ENCODE data around the gene NAGLU.

Gene NAGLU

GRCh38 chr17:42563143-42563509, 27.1 kb downstream of the NAGLU start:
- Histone ChIP-seq H3K4me3 (ENCODE audit: low read length) (peak overlapping the region; percentile 85), H3K4me2 (ENCODE audit: low read length) (peak overlapping the region; percentile 97), H3K9me3 (ENCODE audit: insufficient read depth, low read length) (no peaks in the 10 kb centered on the region), H3K9ac (ENCODE audit: low read length) (peak overlapping the region; percentile 87), H3K36me3 (replicated peaks; ENCODE audit: low read depth, low read length) (peaks cover 17% of the 10 kb centered on the region), H3K27ac (ENCODE audit: low read length) (no peak overlapping the region), H2AFZ (ENCODE audit: low read depth, low read length) (no peak overlapping the region), H3K27me3 (ENCODE audit: low read depth, low read length) (no peaks in the 10 kb centered on the region), H4K20me1 (ENCODE audit: insufficient read depth, low read length) (no peaks in the 10 kb centered on the region), H3K4me1 (ENCODE audit: low read length) (peaks cover 26% of the 10 kb centered on the region), H3K79me2 (ENCODE audit: low read length) (peaks cover 40% of the 10 kb centered on the region)
- TF ChIP-seq EZH2phosphoT487 (IDR thresholded peaks at IDR 0.05; ENCODE audit: low read depth) (no peak), CTCF (IDR thresholded peaks at IDR 0.05; ENCODE audit: low read depth, low read length) (no peak)

GRCh38 chr17:42563543-42563942, 27.5 kb downstream of the NAGLU start:
- H3K9me3 ChIP-seq (ENCODE audit: insufficient read depth, low read length): no peaks in the 10 kb centered on the region
- no peaks in the 10 kb centered on the region for H3K27me3 ChIP-seq (ENCODE audit: low read depth, low read length)
- H3K79me2 ChIP-seq (ENCODE audit: low read length): peaks cover 44% of the 10 kb centered on the region
- H3K36me3 ChIP-seq (replicated peaks; ENCODE audit: low read depth, low read length): peaks cover 19% of the 10 kb centered on the region
- H3K9ac ChIP-seq (ENCODE audit: low read length): no peak overlapping the region
- no peak overlapping the region for H2AFZ ChIP-seq (ENCODE audit: low read depth, low read length)
- H3K4me3 ChIP-seq (ENCODE audit: low read length): peak overlapping the region; percentile 85
- no peak overlapping the region for H3K27ac ChIP-seq (ENCODE audit: low read length)
- no peak for TF ChIP-seq EZH2phosphoT487 (IDR thresholded peaks at IDR 0.05; ENCODE audit: low read depth)
- no peak for TF ChIP-seq CTCF (IDR thresholded peaks at IDR 0.05; ENCODE audit: low read depth, low read length)
- peak overlapping the region; percentile 97 for H3K4me2 ChIP-seq (ENCODE audit: low read length)
- peaks cover 26% of the 10 kb centered on the region for H3K4me1 ChIP-seq (ENCODE audit: low read length)
- H4K20me1 ChIP-seq (ENCODE audit: insufficient read depth, low read length): no peaks in the 10 kb centered on the region

- no peak overlapping the region for H2AFZ ChIP-seq (ENCODE audit: low read depth, low read length)
- H3K27ac ChIP-seq (ENCODE audit: low read length): no peak overlapping the region
- TF ChIP-seq EZH2phosphoT487 (IDR thresholded peaks at IDR 0.05; ENCODE audit: low read depth) (no peak), CTCF (IDR thresholded peaks at IDR 0.05; ENCODE audit: low read depth, low read length) (no peak)
- no peak overlapping the region for H3K9ac ChIP-seq (ENCODE audit: low read length)
- H3K27me3 ChIP-seq (ENCODE audit: low read depth, low read length): no peaks in the 10 kb centered on the region
- peaks cover 22% of the 10 kb centered on the region for H3K36me3 ChIP-seq (replicated peaks; ENCODE audit: low read depth, low read length)
- peaks cover 26% of the 10 kb centered on the region for H3K4me1 ChIP-seq (ENCODE audit: low read length)
- no peak overlapping the region for H3K4me3 ChIP-seq (ENCODE audit: low read length)
- peaks cover 46% of the 10 kb centered on the region for H3K79me2 ChIP-seq (ENCODE audit: low read length)
- H3K4me2 ChIP-seq (ENCODE audit: low read length): peak overlapping the region; percentile 97; the same call in 1 of the 2 replicates
- no peaks in the 10 kb centered on the region for H3K9me3 ChIP-seq (ENCODE audit: insufficient read depth, low read length)
- H4K20me1 ChIP-seq (ENCODE audit: insufficient read depth, low read length): no peaks in the 10 kb centered on the region
These were observed 27.9 kb downstream of the NAGLU start for GRCh38 chr17:42563950-42564349.

GRCh38 chr17:42564815-42565522, 28.9 kb downstream of the NAGLU start:
- Histone ChIP-seq H3K27ac (ENCODE audit: low read length) (no peak overlapping the region), H3K4me1 (ENCODE audit: low read length) (peaks cover 31% of the 10 kb centered on the region), H3K4me2 (ENCODE audit: low read length) (no peak overlapping the region), H4K20me1 (ENCODE audit: insufficient read depth, low read length) (0 out of 2 replicates have a peak, but pooled peaks cover 2% of the 10 kb centered on the region), H3K36me3 (replicated peaks; ENCODE audit: low read depth, low read length) (peaks cover 31% of the 10 kb centered on the region), H3K9me3 (ENCODE audit: insufficient read depth, low read length) (no peaks in the 10 kb centered on the region), H3K79me2 (ENCODE audit: low read length) (peaks cover 46% of the 10 kb centered on the region), H3K9ac (ENCODE audit: low read length) (no peak overlapping the region), H3K27me3 (ENCODE audit: low read depth, low read length) (no peaks in the 10 kb centered on the region), H2AFZ (ENCODE audit: low read depth, low read length) (no peak overlapping the region), H3K4me3 (ENCODE audit: low read length) (no peak overlapping the region)
- TF ChIP-seq CTCF (IDR thresholded peaks at IDR 0.05; ENCODE audit: low read depth, low read length): no peak
- no peak for TF ChIP-seq EZH2phosphoT487 (IDR thresholded peaks at IDR 0.05; ENCODE audit: low read depth)

All from OCI-LY3 (cell line).